C4-2B (cell line): ENCODE results near the gene RCN1.

ENCODE experiments used
- H3K27ac ChIP-seq: fragments of 450-650 bp; 2 replicates; pipeline ENCODE4 v1.5.1; 2017
- ZFX ChIP-seq: fragments of 450-650 bp; IDR thresholded peaks from 2 replicates; pipeline ENCODE4 v1.6.1; 2017
- TF ChIP-seq, protein P1 (sequence below): fragments of 450-650 bp; conservative IDR thresholded peaks from 2 replicates; pipeline ENCODE4 v1.5.1; 2017; ENCODE audit warnings: mild to moderate bottlenecking

The RCN1 gene

DNA sequence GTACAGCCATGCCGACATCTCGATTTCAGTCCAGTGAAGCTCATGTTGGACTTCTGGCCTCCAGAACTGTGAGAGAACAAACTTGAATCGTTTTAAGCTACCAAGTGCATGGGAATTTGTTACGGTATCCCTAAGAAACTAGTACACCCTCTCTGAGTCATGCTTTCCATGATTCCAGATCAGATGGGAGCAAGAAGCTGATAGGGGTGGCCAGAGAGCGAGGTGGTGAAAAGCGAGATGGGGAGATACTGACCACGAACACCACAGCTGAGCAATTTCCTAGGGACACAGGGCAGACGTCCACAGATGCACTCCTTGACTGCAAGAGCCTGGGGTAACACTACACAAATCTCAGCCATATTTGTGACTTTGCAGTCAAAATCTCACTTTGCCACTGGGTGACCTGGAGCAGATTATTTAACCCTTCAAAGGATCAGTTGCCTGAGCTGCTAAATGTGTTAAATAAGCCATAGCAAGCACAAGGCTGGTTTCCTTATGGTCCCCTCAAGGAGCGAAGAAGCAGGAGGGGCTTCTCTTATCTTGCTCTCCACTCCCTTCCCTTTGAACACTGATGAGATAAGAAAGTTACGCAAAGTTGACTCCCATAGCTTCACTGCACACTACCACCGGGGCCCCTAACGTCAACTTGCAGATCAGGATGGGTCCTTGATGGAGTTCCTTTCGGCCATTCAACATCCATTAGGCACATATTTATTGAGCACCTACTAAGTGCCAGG lies 22.6 kb upstream of the RCN1 start:
- TF ChIP-seq, protein P1, sequence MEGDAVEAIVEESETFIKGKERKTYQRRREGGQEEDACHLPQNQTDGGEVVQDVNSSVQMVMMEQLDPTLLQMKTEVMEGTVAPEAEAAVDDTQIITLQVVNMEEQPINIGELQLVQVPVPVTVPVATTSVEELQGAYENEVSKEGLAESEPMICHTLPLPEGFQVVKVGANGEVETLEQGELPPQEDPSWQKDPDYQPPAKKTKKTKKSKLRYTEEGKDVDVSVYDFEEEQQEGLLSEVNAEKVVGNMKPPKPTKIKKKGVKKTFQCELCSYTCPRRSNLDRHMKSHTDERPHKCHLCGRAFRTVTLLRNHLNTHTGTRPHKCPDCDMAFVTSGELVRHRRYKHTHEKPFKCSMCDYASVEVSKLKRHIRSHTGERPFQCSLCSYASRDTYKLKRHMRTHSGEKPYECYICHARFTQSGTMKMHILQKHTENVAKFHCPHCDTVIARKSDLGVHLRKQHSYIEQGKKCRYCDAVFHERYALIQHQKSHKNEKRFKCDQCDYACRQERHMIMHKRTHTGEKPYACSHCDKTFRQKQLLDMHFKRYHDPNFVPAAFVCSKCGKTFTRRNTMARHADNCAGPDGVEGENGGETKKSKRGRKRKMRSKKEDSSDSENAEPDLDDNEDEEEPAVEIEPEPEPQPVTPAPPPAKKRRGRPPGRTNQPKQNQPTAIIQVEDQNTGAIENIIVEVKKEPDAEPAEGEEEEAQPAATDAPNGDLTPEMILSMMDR = no peak
- TF ChIP-seq ZFX = no peak
- no peak overlapping the region for H3K27ac ChIP-seq

DNA sequence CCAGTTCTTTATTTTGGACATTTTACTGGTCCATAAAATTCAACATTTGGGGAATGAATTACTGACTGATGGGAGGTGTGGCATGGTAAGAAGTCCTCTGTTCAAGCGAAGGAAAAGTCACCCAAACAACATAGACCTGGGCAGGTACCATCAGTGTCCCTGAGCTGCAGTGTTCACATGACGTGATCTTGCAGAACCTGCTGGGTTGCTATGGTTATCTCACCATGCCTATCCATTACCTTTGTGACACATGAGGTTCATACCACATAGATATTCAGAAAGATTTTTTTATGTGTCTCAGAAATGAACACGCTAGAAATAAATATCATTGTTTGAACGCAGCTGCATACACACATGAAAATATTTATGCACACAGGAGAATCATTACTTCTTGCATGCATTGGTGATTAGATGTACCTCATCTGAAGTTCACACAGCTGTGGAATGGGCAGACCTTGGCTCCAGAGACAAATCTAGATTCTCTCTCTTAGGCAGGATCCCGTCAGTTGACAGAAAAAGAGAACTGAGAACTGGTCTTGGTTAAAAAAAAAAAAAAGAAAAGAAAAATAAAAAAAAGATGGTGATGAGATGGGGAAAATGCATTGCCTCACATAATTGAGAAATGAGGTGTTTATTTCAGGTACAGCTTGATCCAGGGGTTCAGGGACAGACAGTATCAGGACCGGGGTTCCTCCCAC lies 21.4 kb upstream of the RCN1 start:
- TF ChIP-seq, protein P1 = no peak
- no peak for TF ChIP-seq ZFX

GRCh38 chr11:32070692-32071091 lies 20.2 kb upstream of the RCN1 start:
- no peak overlapping the region for H3K27ac ChIP-seq
- TF ChIP-seq, protein P1 = no peak
- no peak for TF ChIP-seq ZFX

More for the DNA sequence above, 21.4 kb upstream of the RCN1 start:
- no peak overlapping the region for H3K27ac ChIP-seq

GRCh38 chr11:32071811-32072210 lies 19.1 kb upstream of the RCN1 start:
- H3K27ac ChIP-seq = no peak overlapping the region
- TF ChIP-seq, protein P1 = peak; percentile 64
- TF ChIP-seq ZFX = no peak

DNA sequence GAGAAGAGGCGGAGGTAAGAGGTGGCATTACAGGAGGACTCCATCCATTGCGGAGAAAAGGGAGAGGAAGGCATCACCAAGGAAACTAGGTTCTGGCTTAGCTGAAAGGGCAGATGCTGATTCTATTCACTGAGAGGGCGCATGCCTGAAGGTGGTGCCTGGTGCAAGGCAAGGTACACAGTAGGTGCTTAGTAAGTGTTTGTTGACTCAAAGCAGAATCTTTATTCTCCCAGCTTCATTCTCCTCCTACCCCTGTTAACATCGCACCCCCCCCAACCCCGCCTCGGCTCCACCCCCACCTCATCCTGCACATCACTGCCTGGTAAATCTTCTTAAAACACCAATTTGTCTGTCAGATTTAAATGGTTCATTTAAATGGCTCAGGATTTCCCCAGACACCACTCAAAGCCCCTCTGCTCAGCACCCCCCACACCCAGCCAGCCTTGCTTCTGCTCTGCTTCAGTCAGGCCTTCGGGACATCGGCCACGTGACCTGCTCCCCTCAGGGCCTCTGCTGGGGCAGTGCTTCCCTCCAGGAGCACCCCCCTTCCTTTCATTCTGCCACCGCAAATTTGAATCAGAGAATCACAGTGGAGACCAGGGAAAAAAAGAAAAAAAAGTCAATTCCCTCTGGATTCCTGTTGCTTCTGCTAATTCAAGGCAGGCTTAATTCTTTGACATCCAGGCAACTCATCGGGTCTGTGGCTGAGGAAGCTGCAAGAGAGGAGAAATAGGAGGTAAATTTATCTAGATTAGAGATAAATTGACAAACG lies 17.8 kb upstream of the RCN1 start:
- no peak for TF ChIP-seq ZFX
- TF ChIP-seq, protein P1 = no peak
- no peak overlapping the region for H3K27ac ChIP-seq

DNA sequence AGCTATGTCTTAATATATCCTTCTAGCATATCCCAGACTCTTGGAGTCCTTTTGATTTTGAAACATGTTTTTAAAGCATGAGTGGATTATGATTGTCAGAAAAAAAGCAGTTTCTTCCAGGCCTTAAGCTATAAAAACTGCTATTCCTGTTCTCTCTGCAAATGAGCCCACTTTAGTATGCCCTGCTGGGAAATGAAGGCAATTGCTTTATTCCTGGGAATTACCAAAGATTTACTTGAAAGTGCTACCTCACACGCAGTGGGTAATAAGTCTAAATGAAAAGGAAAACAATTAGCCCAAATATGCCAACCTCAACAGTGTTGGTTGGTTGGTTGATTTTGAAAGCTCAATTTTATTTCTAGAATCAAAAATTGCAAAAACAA lies 17.2 kb upstream of the RCN1 start:
- TF ChIP-seq ZFX = no peak
- TF ChIP-seq, protein P1 = no peak

GRCh38 chr11:32079553-32079952 lies 11.3 kb upstream of the RCN1 start:
- no peak overlapping the region for H3K27ac ChIP-seq
- TF ChIP-seq, protein P1 = no peak
- no peak for TF ChIP-seq ZFX

More for the DNA sequence above, 17.2 kb upstream of the RCN1 start:
- H3K27ac ChIP-seq = no peak overlapping the region
